ENCODE data around the gene GCLC. TPM values are rescaled to one million over a fixed set of nuclear protein-coding genes. Genes with fewer than 3 reads are reported as not detected.
"Not testable (repeated sequence)": the region's sequence is repeated elsewhere in the genome, so short reads cannot be mapped to it uniquely, and the experiment has no call there.

The GCLC gene
- polyA plus RNA-seq (ENCODE audit: insufficient read length in 4 of 4): 10 to 100 TPM; 18.7 to 28.3 (median 23.9) TPM

DNA sequence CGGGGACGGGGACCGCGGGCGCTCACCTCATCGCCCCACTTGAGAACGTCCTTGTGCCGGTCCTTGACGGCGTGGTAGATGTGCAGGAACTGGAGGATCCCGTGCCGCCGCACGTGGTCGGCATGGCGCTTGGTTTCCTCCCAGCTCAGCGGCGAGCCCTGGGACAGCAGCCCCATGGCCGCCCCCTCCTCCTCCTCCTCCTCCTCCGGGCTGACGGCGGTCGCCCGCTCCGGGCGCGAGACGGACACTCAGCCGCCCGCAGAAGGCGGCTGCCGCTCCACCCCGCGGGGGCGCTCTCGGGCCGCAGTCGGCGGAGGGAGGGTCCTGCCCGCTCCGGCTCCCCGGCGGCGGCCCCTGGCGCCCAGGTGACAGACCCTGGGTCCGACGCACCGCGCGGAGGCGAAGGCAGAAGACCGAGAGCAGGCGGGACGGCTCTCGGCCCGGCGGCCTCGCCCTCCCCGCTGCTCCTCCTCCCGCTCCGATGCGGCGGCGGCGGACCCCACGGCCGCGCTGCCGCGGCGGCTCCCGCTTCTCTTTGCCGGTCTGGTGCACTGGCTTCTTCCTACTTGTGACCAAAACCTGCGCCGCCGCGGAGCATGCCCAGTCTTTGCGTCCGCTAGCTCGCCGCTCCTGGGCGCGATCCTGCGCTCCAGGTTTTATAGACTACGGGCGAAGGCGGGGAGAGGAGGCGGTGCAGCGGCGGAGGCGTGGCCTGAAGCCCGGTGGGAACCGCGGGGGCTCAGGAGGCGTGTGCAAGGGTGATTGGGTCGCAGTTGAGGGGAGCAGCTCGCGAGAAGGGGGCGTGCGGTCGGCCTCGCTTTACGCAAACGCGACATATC is at the start of gene GCLC:
Gene GCLC (minus strand): TSS at position 632 of the 839 bp plus-strand sequence. CDS start 456 bp downstream, at position 176.
- DNase-seq (ENCODE audit: low read depth in 4 of 4, low spot score in 2 of 4): peak; percentile 74 to 92 (median 82)

DNA sequence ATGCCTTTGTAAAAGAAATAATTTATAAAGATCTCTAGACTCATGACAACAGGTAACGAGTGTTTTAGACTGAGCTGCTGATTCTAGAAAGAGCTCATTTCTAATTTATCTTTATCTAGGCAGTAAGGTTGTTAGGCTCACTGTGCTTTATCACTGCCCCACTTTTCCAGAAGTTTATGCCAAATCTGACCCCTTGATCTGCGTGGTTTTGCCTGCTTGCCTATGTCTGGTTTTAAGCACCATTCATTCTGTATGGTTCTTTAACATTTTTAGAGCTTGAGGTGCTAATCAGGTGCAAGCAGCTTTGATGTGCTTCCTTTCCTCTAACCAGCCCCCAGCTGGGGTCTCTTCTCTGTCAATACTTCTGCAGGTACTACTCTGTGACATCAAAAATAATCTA is 49.7 kb upstream of the GCLC start:
- DNase-seq (ENCODE audit: low read depth in 4 of 4, low spot score in 2 of 4): no peak

DNA sequence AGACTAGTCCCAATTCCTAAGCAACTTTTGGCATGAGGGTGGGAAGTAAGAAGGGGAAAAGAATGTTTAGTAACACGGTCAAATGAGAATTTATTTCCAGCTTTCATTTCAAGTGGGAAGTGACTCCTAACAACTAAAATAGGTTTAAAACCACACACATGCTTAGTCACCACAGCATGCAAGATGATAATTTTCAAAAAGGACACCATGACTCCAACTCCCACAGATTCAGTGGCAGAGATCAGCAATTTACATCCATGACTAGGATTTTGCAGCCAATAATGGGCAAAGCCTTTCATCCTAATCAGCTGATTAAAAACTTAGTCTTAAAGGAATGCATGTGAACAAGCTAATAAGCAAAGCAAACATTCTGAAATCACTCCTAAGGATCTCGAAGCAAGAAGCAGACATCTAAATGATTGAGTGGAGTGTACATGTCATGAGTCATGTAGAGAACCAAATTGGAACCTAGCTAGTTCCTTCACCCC is 48.1 kb upstream of the GCLC start:
- DNase-seq (ENCODE audit: low read depth in 4 of 4, low spot score in 2 of 4): no peak

DNA sequence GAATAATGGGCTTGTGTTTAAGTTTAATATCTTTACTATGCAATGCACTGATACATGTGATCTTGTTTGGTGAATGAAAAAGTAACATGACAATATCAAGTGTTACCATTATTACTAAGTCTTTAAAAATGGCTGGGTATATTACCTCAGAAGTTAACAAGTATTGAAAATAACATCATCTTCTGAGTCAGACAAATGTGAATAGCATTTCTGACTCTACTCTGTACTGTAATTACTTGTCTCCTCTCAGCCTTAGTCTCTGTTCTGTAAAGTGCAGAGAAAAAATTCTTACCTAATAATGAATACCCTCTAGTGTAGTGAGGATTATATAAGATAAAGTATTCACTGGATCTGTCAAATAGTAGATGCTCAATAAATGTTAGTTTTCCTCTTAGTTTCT is 47.0 kb upstream of the GCLC start:
- DNase-seq (ENCODE audit: low read depth in 4 of 4, low spot score in 2 of 4): no peak

DNA sequence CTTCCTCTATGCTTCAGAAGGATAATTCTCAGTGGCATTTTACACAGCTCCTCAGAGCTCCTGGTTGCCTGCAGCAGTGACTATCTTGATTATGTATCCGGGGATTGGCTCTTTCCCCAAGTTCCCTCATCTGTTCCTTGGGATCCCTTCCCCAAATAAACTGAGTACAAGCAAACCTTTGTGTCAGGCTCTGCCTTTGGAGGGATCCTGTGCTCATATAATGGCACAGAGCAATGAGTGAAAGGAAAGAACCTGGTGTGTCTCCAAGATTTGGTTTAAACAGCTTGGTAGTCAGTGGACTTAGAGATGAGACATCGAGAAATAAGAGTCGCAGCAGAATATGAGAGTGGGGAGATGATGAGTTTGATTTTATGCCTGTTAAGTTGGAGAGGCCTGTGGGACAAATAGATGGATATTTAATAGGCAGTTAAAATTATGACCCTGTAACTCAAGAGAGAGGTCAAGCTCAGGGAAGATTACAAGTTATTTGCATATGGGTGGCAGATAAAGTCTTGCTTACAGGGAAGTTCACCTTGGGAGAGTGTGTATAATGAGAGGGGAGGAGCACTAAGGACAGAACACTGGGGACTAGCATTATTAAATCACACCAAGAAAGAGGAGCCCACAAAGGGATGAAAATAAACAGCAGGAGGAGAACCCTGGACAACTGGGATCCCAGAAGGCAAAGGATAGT is 44.1 kb upstream of the GCLC start:
- no peak for DNase-seq (ENCODE audit: low read depth in 4 of 4, low spot score in 2 of 4)

DNA sequence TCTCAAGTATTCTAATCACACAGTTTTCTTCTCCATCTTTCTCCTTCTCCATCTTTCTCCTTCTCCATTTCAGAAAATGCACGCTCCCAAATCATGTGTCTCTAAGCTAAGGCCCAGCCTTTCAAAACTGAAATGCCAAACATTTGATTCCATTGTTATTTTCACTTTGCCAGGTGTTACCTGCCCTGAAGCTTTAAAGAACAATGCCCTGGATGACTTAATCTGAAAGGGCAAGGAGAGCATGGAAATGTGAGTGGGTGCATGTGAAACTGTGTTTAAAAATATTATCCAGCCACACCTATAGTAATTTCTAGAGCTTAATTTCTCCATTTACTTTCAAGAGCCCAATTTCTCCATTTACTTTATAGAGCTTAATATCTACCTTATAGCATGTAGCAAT is 42.4 kb upstream of the GCLC start:
- DNase-seq (ENCODE audit: low read depth in 4 of 4, low spot score in 2 of 4): no peak

DNA sequence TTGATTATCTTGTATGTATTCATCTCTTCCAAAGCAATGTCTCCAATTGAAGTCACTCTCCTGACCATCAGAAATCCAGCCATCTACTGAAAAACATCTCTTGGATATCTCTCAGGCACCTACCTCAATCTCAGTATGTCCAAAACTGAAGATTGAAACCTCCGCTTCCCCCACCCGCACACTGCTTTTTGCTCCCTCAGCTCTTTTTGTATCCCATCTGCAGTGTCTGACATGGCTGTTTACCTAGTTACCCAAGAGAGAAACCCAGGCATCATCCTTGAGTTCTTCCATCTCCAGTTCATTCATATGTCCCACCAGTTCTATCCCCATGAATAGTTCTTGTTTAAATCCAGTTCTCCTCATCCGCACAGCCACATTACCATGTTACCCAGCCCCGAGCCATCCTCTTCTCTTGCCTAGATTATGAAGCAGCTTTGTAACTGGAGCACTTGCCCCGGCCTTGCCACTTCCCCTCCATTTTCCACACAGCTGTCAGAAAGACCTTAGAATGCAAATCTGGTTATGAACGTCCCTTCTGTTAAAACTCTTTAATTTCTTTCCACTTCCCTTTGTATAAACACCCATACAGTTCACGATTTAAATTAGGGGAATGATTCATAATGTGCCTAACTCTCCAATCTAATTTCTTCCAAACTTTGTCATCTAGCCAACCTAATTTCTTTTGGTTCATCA is 40.5 kb upstream of the GCLC start:
- no peak for DNase-seq (ENCODE audit: low read depth in 4 of 4, low spot score in 2 of 4)

DNA sequence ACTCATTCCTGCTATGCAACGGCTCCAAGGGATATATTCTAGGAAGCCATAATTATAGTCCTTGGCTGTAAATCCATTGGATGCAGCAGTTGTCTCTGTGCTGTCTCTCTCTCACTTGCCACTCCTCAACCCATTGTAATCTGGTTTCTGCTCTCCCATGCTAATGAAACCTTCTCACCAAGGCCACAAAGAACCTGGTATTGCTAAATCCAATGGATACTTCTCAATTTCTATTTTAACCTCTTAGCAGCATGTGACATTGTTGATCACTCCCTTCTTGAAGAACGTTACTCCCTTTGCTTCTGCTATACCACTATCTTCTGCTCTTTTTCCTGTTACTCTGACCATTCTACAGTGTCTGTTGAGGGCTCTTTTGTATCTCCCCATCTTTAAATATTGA is 39.8 kb upstream of the GCLC start:
- no peak for DNase-seq (ENCODE audit: low read depth in 4 of 4, low spot score in 2 of 4)

DNA sequence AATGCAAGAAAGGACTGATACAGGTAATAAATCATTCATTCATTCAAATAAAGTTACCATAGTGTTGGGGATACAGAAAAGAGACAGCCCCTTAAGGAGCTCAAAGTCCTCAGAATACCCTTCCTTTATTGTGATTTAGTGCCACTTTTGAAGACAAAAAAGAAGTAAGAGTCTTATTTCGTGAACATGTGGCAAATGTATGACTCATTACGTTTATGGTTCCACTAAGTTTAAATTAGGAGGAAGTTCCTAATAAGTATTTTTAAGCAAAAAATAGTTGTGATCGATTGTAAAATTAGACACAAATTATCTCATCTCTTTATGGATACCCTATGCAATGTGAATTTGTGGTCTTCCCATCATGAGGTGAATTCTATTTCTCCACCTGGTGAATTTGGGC is 38.5 kb upstream of the GCLC start:
- no peak for DNase-seq (ENCODE audit: low read depth in 4 of 4, low spot score in 2 of 4)

DNA sequence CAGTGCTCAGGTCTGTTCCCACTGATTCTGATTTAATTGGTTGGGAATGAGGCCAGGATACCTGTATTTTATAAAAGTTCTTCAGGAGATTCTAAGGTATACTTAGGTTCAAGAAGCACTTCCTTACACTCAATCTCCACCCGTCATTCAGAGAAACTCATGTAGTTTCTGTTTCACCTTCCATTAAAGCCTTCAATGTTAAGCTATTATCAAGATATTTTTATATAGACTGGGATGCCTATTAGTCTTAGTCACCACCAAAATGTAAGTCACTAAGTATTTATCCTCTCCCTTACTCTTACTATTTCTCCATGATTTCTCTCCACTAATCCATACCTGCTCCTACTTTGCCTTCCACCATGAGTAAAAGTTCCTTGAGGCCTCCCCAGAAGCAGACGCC is 38.1 kb upstream of the GCLC start:
- no peak for DNase-seq (ENCODE audit: low read depth in 4 of 4, low spot score in 2 of 4)

DNA sequence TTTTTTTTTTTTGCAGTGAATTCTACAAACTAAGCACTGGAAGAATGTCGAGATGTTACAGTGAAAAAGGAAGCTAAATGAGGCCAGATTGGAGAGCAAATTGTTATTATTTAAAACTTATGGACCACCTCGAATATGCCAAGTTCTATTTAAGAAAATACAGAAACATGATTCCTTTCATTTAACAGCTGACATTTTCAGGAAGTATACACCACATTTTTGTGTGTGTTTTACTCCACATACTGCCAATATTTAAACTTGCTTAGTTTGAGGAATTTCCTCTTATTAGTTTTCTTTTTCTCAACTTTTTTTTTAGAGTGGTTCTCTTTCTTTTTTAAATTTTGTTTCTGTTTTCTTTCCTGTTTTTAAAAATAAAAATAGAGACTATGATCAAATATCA is 37.0 kb upstream of the GCLC start:
- peak in 1 of 4 donors; percentile 9 for DNase-seq (ENCODE audit: low read depth in 4 of 4, low spot score in 2 of 4)

DNA sequence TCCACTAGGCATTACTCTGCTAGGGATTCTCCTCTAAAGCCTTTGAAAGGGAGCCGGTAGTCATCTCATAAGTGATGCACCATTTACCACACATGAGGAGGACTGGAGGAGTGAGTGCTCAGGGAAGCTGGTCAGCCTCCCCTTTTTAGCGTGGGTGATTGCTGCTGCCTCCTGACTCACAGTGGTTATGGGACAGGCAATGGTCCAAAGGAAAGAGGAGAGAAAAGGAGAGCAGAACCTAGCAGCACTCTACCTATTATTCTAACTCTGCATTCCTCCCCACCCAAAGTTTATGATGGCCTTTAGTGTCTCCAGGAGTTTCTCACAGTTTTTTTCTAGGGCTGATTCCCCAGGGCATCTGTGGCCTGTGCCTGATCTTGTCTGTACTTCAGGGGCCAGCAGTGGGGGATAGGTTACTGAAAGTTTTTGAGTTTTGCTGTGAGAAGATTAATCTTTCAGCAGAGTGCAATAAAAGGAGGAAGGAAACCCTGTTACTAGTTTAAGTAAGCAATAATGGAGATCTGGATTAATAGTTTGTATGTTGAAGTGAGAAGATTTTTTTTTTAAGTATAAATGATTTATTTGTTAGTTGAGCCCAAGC is 36.4 kb upstream of the GCLC start:
- DNase-seq (ENCODE audit: low read depth in 4 of 4, low spot score in 2 of 4): peak in 1 of 4 donors; percentile 27

DNA sequence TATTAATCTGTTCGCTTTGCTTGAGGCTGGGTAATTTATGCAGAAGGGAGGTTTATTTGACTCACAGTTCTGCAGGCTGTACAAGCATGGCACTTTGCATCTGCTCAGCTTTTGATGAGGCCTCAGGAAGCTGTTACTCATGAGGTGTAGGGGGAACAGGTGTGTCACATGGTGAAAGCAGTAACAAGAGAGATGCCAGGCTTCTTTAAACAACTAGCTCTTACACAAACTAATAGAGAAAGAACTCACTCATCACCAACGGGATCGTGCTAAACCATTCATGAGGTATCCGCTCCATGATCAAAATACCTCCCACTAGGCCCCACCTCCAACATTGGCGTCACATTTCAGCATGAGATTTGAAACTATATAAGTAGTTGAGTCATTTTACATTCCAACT is 34.4 kb upstream of the GCLC start:
- DNase-seq (ENCODE audit: low read depth in 4 of 4, low spot score in 2 of 4): no peak

DNA sequence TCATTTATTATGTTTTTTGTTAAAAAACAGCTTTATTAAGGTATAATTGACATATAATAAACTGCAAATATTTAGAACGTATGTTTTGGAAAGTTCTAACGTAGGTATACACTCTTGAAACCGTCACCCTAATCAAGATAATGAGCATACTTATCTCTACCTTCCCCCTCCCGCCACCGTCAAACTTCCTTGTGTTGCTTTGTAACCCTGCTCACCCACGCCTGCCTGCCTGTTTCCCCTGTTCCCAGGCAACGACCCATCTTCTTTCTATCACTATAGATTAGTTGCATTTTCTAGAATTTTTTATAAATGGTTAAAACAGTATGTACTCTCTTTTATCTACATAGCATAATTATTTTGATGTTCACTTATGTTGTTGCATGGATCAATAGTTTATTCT is 33.5 kb upstream of the GCLC start:
- DNase-seq (ENCODE audit: low read depth in 4 of 4, low spot score in 2 of 4): no peak

DNA sequence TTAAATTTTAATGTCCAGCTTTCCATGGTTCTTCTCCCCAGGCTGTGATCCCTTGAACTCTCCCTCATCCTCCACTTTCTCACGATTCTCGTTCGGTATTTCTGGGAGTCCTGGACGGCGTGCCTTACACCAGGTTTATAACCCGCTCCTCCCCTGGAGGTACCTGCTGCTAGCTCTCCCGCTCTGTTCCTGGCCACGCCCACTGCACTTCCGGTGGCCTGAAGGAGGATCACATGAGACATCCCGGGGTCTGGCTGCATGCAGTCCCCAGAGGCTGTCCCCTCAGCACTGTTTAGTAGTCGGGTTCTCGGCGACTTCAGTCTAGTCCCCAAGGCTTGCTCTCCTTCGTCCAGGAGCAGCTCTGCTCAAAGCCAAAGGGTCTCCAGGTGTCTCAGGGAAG is 28.4 kb upstream of the GCLC start:
- DNase-seq (ENCODE audit: low read depth in 4 of 4, low spot score in 2 of 4): no peak

DNA sequence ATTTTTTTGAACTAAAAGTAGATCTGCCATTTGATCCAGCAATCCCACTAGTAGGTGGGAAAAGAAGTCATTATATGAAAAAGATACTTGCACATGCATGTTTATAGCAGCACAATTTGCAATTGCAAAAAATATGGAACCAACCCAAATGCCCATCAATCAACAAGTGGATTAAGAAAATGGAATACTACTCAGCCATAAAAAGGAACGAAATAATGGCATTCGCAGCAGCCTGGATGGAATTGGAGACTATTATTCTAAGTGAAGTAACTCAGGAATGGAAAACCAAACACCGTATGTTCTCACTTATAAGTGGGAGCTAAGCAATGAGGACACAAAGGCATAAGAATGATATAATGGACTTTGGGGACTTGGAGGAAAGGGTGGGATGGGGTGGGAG is 27.5 kb upstream of the GCLC start:
- DNase-seq (ENCODE audit: low read depth in 4 of 4, low spot score in 2 of 4): not testable (repeated sequence)

DNA sequence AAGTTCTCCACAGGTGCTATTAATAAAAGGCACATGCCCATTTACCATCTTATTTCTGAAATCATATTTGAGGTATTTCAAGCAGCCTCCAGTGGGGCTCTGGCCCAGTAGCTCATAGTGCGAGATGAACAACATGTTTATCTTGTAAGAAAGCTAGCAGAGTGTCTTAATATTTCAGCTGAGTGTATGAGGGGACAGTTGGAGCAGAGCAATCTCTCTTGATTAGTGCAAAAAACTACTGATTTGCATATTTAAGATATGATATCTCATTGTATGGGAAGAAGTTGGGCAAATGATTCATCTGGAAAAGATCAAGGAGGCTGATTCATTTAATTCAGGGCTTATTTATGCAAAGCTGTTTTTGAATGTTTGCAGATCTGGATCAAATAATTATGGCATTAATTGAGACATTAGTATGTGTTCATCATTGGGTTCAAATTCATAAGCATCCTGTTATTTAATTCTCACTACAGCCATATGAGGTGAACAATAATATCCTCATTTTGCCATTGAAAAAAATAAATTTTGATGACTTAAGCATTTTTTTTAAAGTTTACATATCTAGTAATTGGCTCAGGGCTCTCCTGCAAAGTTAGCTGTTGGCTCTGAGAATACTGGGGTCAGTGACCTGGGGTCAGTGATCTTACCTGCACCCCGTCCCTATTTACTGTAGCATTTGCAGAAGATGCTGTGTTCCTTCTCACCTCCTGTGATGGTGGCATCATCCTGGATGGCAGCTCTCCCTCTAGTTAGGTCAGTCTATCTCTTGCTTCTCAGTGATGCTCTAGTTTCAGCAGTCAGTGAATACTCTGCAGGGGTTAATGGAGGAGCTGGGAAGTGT is 24.1 kb upstream of the GCLC start:
- no peak for DNase-seq (ENCODE audit: low read depth in 4 of 4, low spot score in 2 of 4)

DNA sequence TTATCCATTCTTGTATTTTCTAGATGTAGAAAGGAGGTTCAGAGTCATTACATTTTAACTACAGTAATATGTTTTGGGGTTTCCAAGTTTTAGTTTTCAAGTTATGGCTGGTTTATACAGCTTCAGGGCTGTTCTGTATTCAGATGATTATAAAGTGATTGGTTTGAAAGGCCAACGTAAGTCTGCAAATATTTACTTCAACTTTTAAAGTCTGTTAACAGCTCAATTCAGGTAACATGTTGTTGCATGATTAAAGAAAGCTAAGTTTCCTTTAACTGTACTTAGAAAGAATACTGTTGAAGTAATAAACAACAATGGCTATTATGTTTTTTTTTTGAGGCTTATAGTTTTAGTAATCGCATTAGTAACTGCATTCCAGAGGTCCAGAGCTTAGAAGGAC is 22.8 kb upstream of the GCLC start:
- no peak for DNase-seq (ENCODE audit: low read depth in 4 of 4, low spot score in 2 of 4)

DNA sequence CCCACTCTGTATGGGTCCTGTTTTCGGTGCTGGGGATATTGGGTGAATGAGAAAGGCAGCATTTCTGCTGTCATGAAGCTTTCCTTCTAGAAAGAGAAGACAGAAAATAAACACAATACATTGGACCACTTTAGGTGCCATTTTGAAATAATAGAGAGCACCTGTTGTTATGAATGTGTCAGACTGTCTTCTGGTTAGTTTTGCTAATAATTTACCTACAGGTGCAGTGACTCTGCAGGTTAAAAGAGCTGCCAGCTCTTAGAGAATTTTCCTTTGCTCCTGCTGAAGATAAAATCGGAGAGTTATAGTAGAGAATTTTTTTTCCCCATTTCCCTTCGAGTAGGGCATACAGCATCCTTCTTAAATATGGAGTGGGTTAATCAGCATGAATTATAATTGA is 21.9 kb upstream of the GCLC start:
- DNase-seq (ENCODE audit: low read depth in 4 of 4, low spot score in 2 of 4): no peak

DNA sequence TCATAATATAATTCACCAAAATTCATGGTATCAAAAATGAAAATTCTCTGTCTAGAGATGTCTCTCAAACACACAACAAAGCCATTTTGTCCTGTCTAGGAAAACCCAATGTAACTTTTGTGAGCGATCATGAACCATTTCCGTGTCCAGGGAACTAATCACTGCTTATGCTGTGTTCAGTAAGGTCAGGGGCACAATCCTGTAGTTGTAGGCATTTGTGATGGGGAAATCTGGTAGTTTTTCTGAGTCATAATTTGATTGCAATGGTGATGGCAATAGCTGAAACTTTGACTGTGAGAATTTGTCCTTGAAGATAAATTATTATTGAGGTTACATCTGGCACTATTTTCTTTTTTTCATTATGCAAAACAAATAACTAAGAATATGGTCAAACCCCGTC is 21.0 kb upstream of the GCLC start:
- DNase-seq (ENCODE audit: low read depth in 4 of 4, low spot score in 2 of 4): no peak

All from left renal cortex interstitium (tissue), 4 donors.